Natural killer cell (primary cell): ENCODE results near the gene DLL1. TPM values are rescaled to one million over a fixed set of nuclear protein-coding genes. Genes with fewer than 3 reads are reported as not detected.

ENCODE experiments used
- ATAC-seq, 3 donors: fragments of 150-1000 bp in 2 of 3; fragments of 200-7000 bp in 1 of 3; cut with Tn5 transposase; 1 replicate in 1 of 3; 2 replicates in 2 of 3; pipeline ENCODE4 v1.10.0; 2021; ENCODE audit warnings: mild to moderate bottlenecking in 2 of 3, moderate library complexity in 2 of 3
- DNase-seq, 2 donors: peaks; one replicate each; pipeline versions ENCODE4 v3.0.0 to v3.0.0-alpha.2; 2013 to 2021; ENCODE audit warnings: mixed read lengths in 1 of 2
- H3K27ac ChIP-seq: one replicate; pipeline ENCODE4 v1.5.1; 2013; ENCODE audit warnings: mild to moderate bottlenecking, low read length
- H3K27me3 ChIP-seq: one replicate; pipeline ENCODE4 v1.6.1; 2013; ENCODE audit warnings: low read length; ENCODE audit not compliant: control insufficient read depth, insufficient read depth
- H3K36me3 ChIP-seq: one replicate; pipeline ENCODE4 v1.6.1; 2013; ENCODE audit warnings: low read length; ENCODE audit not compliant: control insufficient read depth, insufficient read depth
- H3K4me1 ChIP-seq: one replicate; pipeline ENCODE4 v1.6.1; 2013; ENCODE audit warnings: low read length; ENCODE audit not compliant: control insufficient read depth, insufficient read depth
- H3K4me3 ChIP-seq: one replicate; pipeline ENCODE4 v1.5.1; 2013; ENCODE audit warnings: low read length
- H3K9me3 ChIP-seq: one replicate; pipeline ENCODE4 v1.6.1; 2013; ENCODE audit warnings: low read length; ENCODE audit not compliant: control insufficient read depth, insufficient read depth
- H3K27ac Mint-ChIP-seq, 2 donors: one replicate each; pipeline ENCODE4 v1.8.0; 2022; ENCODE audit warnings: mild to moderate bottlenecking in 2 of 2, mixed read lengths in 2 of 2, moderate library complexity in 1 of 2
- H3K27me3 Mint-ChIP-seq, 2 donors: one replicate each; pipeline ENCODE4 v1.8.0; 2022; ENCODE audit warnings: low read depth in 2 of 2, mixed read lengths in 2 of 2
- H3K36me3 Mint-ChIP-seq: one replicate; pipeline ENCODE4 v1.8.0; 2022; ENCODE audit warnings: mixed read lengths
- H3K4me1 Mint-ChIP-seq, 2 donors: one replicate each; pipeline ENCODE4 v1.8.0; 2022; ENCODE audit warnings: mixed read lengths in 2 of 2
- H3K4me3 Mint-ChIP-seq: one replicate; pipeline ENCODE4 v1.8.0; 2022; ENCODE audit warnings: mild to moderate bottlenecking, moderate library complexity, mixed read lengths
- H3K9me3 Mint-ChIP-seq, 2 donors: one replicate each; pipeline ENCODE4 v1.8.0; 2022; ENCODE audit warnings: mixed read lengths in 2 of 2
- WGBS: methylation state at CpG from one replicate; pipeline ENCODE4 v1.1.7; 2013; ENCODE audit warnings: missing lambda C conversion rate; ENCODE audit not compliant: insufficient coverage; 5-methylcytosine and 5-hydroxymethylcytosine counted together
- intact Hi-C: fragments of 100-400 bp; cut with micrococcal nuclease; formaldehyde crosslinking; loops from one replicate; pipeline ENCODE4 v1.14.2; 2022
- total RNA-seq, 4 donors: library from RNA; stranded (reverse); fragments of 120-200 nt in 1 of 4; gene quantifications; one replicate each; pipeline versions ENCODE4 v1.2.3 to v1.2.4, GENCODE V29; 2013 to 2022
- TF ChIP-seq, protein P1 (sequence below): fragments of 200-600 bp; IDR thresholded peaks from one replicate; pipeline ENCODE4 v1.8.0; 2022; ENCODE audit warnings: antibody characterized with exemption

DLL1 gene
- total RNA-seq, 3 donors from 2014 or later (not counting 1 experiment from before 2014, with no cell fraction given) = 4.3 to 16.9 (median 6.0) TPM

DNA sequence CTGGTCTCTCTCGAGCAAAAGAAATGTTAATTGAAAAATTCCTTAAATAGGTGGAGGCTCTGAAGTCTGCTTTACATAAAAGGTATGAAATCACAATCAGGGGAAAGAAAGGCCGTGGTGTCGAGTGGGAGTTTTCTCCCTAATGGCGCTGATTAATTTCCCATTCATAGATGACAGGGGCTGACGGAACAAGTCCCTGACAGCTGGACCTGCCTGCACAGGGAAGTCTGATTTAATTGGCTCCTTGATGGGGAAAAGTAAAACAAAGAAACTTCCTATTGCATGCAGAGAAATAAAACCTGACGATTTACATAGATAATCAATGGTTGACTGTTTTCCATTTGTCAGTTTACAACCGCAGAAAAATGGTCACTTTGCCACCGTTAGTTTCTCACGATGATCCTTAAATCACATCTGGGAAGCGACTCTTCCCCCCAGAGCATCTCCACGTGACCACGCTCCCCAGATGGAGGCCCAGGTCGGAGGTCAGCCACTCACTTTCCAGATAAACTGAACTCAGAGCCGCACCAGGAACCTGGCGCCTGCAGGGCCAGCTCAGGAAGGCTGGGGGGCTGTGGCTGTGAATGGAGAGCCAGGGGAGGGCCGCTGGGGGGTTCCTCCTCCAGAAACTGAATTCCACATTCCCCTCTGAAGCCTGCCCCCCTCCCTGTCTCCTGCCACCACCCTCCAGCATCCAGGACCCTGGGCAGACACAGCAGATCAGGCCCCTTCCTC, 55.3 kb downstream of the DLL1 start:
- Mint-ChIP-seq H3K9me3 (no peaks in the 10 kb centered on the region), H3K27me3 (peaks cover 9 to 26% of the 10 kb centered on the region in 2 donors), H3K4me3 (no peak overlapping the region), H3K36me3 (no peaks in the 10 kb centered on the region), H3K4me1 (peaks cover 0 to 4% of the 10 kb centered on the region in 2 donors), H3K27ac (no peak overlapping the region)
- H3K4me3 ChIP-seq = no peak overlapping the region
- no peaks in the 10 kb centered on the region for H3K27me3 ChIP-seq
- DNase-seq (no peak), ATAC-seq (no peak)
- H3K27ac ChIP-seq = no peak overlapping the region
- 90% methylated on average over 16 of the region's 16 CpGs for WGBS
- intact Hi-C loops = no loop called here
- H3K36me3 ChIP-seq = no peaks in the 10 kb centered on the region
- H3K9me3 ChIP-seq = no peaks in the 10 kb centered on the region
- peaks cover 8% of the 10 kb centered on the region for H3K4me1 ChIP-seq
- TF ChIP-seq, protein P1, sequence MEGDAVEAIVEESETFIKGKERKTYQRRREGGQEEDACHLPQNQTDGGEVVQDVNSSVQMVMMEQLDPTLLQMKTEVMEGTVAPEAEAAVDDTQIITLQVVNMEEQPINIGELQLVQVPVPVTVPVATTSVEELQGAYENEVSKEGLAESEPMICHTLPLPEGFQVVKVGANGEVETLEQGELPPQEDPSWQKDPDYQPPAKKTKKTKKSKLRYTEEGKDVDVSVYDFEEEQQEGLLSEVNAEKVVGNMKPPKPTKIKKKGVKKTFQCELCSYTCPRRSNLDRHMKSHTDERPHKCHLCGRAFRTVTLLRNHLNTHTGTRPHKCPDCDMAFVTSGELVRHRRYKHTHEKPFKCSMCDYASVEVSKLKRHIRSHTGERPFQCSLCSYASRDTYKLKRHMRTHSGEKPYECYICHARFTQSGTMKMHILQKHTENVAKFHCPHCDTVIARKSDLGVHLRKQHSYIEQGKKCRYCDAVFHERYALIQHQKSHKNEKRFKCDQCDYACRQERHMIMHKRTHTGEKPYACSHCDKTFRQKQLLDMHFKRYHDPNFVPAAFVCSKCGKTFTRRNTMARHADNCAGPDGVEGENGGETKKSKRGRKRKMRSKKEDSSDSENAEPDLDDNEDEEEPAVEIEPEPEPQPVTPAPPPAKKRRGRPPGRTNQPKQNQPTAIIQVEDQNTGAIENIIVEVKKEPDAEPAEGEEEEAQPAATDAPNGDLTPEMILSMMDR = no peak

DNA sequence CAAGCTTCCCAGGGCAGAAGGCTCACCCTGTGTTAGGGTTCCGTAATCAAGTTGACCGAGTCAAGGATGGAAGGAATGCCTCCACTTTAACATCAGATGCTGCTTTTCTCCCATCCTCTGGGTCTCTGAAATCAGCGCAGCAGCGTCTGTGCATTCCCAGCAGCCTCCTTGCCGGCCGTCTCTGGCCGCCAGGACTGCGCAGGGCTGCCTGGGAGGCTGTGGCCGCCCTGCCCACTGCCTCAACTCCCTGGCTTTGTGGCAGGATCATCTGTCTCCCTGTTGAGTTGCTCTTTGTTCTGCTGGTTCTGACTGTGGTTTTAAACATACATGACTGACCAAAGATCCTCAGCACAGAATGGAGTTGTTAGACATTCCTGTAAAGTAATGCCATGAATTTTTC, 56.5 kb downstream of the DLL1 start:
- intact Hi-C loops = no loop called here
- Histone ChIP-seq H3K36me3 (no peaks in the 10 kb centered on the region), H3K27ac (no peak overlapping the region), H3K9me3 (no peaks in the 10 kb centered on the region), H3K27me3 (no peaks in the 10 kb centered on the region), H3K4me3 (no peak overlapping the region), H3K4me1 (peaks cover 8% of the 10 kb centered on the region)
- Mint-ChIP-seq H3K9me3 (no peaks in the 10 kb centered on the region), H3K27ac (no peak overlapping the region), H3K4me1 (peaks cover 0 to 4% of the 10 kb centered on the region in 2 donors), H3K36me3 (no peaks in the 10 kb centered on the region), H3K27me3 (peaks cover 10 to 17% of the 10 kb centered on the region in 2 donors), H3K4me3 (no peak overlapping the region)
- TF ChIP-seq, protein P1 = no peak
- WGBS = 95% methylated on average over 9 of the region's 9 CpGs
- no peak for DNase-seq
- ATAC-seq = no peak

DNA sequence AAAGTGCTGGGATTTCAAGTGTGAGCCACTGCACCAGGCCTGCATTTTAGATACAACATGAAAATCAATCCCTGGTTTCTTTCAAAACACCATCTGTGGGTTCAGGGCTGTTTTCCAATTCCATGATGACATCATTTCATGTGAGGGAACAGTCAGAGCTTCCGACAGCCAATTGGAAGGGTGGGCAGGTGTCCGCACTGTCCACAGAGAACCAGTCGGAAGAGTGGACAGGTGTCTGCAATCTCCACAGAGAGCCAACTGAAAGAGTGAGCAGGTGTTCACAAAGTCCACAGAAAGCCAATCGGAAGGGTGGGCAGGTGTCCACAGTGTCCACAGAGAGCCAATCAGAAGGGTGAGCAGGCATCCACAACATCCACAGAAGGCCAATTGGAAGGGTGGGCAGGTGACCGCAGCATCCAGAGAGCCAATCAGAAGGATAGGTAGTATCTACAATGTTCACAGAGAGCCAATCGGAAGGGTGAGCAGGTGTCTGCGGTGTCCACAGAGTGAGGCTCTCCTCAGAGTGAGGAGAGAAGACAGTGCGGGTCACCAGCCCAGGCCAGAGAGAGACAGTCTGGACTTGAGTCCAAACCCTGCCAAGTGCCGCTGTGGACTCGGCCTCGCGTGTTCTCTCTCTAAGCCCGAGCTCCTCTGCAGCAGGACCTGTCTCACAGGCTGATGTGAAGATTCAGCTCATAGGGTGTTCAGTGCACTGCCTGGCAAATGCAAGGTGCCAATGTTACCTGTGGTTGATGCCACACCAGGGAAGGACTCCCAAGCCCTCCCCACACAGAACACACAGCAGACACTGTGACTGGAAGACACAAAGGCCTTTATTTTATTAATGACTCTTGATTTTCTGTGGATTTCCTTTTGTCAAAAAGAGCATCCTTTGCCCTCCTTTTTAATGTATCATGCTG, 57.3 kb downstream of the DLL1 start:
- peaks cover 8% of the 10 kb centered on the region for H3K4me1 ChIP-seq
- intact Hi-C loops = no loop called here
- peaks cover 10 to 17% of the 10 kb centered on the region in 2 donors for H3K27me3 Mint-ChIP-seq
- no peaks in the 10 kb centered on the region for H3K36me3 Mint-ChIP-seq
- H3K27ac ChIP-seq = no peak overlapping the region
- 96% methylated on average over 13 of the region's 13 CpGs for WGBS
- H3K9me3 ChIP-seq = no peaks in the 10 kb centered on the region
- H3K27me3 ChIP-seq = no peaks in the 10 kb centered on the region
- H3K4me1 Mint-ChIP-seq = peaks cover 0 to 4% of the 10 kb centered on the region in 2 donors
- H3K4me3 ChIP-seq = no peak overlapping the region
- H3K27ac Mint-ChIP-seq = no peak overlapping the region
- ATAC-seq (no peak), DNase-seq (no peak)
- H3K9me3 Mint-ChIP-seq = no peaks in the 10 kb centered on the region
- H3K4me3 Mint-ChIP-seq = no peak overlapping the region
- TF ChIP-seq, protein P1 = no peak
- H3K36me3 ChIP-seq = no peaks in the 10 kb centered on the region

Other genes starting within 250 kb of the DLL1 start
- 10 to 100 TPM; 37.8 to 55.6 (median 39.9) TPM for gene FAM120B, start 15.7 kb upstream of the DLL1 start, total RNA-seq